H1 (cell line): ENCODE measurements around the gene MCL1.
"Not testable (repeated sequence)": the region's sequence is repeated elsewhere in the genome, so short reads cannot be mapped to it uniquely, and the experiment has no call there.

Experiments
- ATF3 ChIP-seq: IDR thresholded peaks from 2 replicates; pipeline ENCODE4 v1.6.1; 2011; ENCODE audit warnings: low read depth, mild to moderate bottlenecking, low read length; ENCODE audit not compliant: insufficient read depth
- CREB1 ChIP-seq: IDR thresholded peaks from 2 replicates; pipeline ENCODE4 v1.6.1; 2012; ENCODE audit warnings: inconsistent platforms
- CTCF ChIP-seq, 3 experiments: IDR thresholded peaks; 1 replicate in 2 of 3; 2 replicates in 1 of 3; pipeline versions ENCODE4 v1.5.1 to v1.6.1; 2011; ENCODE audit warnings: low read length in 3 of 3, mild to moderate bottlenecking in 3 of 3, inconsistent platforms in 2 of 3, low read depth in 1 of 3, moderate library complexity in 1 of 3; ENCODE audit not compliant: insufficient read depth in 1 of 3; ENCODE audit errors: control extremely low read depth in 1 of 3
- GABPA ChIP-seq: IDR thresholded peaks from 2 replicates; pipeline ENCODE4 v1.6.1; 2011; ENCODE audit warnings: mild to moderate bottlenecking, low read length, moderate library complexity, borderline replicate concordance; ENCODE audit not compliant: insufficient read depth
- KDM1A ChIP-seq: fragments of 200-600, 300-600 bp; sonication (generic); IDR thresholded peaks from 2 replicates; pipeline ENCODE4 v1.7.1; 2016; ENCODE audit warnings: mild to moderate bottlenecking, low read length, borderline replicate concordance
- PHF8 ChIP-seq: fragments of 200-600 bp; sonication (generic); conservative IDR thresholded peaks from 2 replicates; pipeline ENCODE4 v1.7.1; 2012; ENCODE audit warnings: low read depth, mild to moderate bottlenecking, inconsistent platforms, low read length, moderate library complexity
- POLR2A ChIP-seq, 2 experiments: IDR thresholded peaks; 1 replicate in 1 of 2; 2 replicates in 1 of 2; pipeline ENCODE4 v1.6.1; 2011; ENCODE audit warnings: low read depth in 2 of 2, low read length in 2 of 2, mild to moderate bottlenecking in 2 of 2; ENCODE audit errors: control extremely low read depth in 1 of 2
- SAP30 ChIP-seq: fragments of 300-600 bp; sonication (generic); IDR thresholded peaks from 2 replicates; pipeline ENCODE4 v1.7.1; 2012; ENCODE audit warnings: low read length, moderate library complexity, mild to moderate bottlenecking, inconsistent platforms; ENCODE audit not compliant: insufficient read depth, insufficient replicate concordance
- SP1 ChIP-seq: IDR thresholded peaks from 2 replicates; pipeline ENCODE4 v1.6.1; 2011; ENCODE audit warnings: low read depth, low read length
- TCF12 ChIP-seq: IDR thresholded peaks from 2 replicates; pipeline ENCODE4 v1.6.1; 2011; ENCODE audit warnings: low read depth, mild to moderate bottlenecking, low read length
- TEAD4 ChIP-seq: IDR thresholded peaks from 2 replicates; pipeline ENCODE4 v1.6.1; 2012; ENCODE audit warnings: low read depth, low read length, inconsistent platforms, mixed read lengths
- YY1 ChIP-seq: IDR thresholded peaks from 2 replicates; pipeline ENCODE4 v1.6.1; 2011; ENCODE audit warnings: low read depth, mild to moderate bottlenecking, low read length
- ZNF274 ChIP-seq: IDR thresholded peaks from 2 replicates; pipeline ENCODE4 v1.7.0; 2012; ENCODE audit warnings: low read length, borderline replicate concordance; ENCODE audit errors: extremely low read depth
- TF ChIP-seq, protein P1 (sequence below): IDR thresholded peaks from 2 replicates; pipeline ENCODE4 v1.6.1; 2012; ENCODE audit warnings: inconsistent platforms

DNA sequence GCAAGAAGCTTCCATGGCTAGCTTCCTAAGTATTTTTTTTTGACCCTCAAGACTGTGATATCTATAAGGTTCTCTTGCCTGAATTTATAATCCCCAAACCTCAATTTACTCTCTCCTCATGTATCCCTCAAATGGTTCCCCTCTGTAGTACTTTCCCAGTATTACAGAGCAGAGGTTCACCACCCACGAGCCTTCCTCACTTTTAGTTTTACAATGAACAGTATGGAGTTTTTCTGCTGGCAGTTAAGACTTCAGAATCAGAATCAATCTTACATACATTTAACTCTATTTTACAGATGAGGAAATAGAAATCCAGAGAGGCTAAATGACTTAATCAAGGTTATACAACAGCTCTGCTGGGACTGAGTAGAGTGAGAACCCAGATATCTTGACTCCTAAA lies 45.1 kb upstream of the MCL1 start:
- TF ChIP-seq POLR2A (IDR thresholded peaks at IDR 0.05; ENCODE audit: control extremely low read depth in 1 of 2, low read depth in 2 of 2, low read length in 2 of 2); CTCF (IDR thresholded peaks at IDR 0.05; ENCODE audit: control extremely low read depth in 1 of 3, insufficient read depth in 1 of 3, low read depth in 1 of 3, low read length in 3 of 3); TCF12; SAP30; YY1; SP1; KDM1A; ZNF274; TEAD4; GABPA; PHF8; ATF3; CREB1: not testable (repeated sequence)
- TF ChIP-seq, protein P1, sequence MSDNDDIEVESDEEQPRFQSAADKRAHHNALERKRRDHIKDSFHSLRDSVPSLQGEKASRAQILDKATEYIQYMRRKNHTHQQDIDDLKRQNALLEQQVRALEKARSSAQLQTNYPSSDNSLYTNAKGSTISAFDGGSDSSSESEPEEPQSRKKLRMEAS, result not testable (repeated sequence)
